Measurements from ENCODE around the gene OR56B4.

The OR56B4 gene

DNA sequence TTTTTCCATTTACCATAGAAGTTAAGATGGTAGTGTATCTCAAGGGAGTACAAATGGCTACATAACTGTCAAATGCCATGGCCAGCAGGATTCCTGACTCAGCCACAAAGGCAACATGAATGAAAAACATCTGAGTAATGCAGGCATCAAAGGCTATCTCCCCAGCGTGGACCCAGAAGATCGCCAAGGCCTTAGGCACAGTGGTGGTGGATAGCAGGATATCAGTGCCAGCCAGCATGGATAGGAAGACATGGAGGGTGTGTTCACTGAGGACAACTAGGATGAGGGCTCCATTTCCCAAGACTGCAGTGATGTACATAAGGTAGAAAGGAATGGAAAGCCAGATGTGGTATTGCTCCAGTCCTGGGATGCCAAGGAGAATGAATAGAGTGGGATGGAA lies 44.6 kb downstream of the OR56B4 start:
- DNase-seq: no peak

DNA sequence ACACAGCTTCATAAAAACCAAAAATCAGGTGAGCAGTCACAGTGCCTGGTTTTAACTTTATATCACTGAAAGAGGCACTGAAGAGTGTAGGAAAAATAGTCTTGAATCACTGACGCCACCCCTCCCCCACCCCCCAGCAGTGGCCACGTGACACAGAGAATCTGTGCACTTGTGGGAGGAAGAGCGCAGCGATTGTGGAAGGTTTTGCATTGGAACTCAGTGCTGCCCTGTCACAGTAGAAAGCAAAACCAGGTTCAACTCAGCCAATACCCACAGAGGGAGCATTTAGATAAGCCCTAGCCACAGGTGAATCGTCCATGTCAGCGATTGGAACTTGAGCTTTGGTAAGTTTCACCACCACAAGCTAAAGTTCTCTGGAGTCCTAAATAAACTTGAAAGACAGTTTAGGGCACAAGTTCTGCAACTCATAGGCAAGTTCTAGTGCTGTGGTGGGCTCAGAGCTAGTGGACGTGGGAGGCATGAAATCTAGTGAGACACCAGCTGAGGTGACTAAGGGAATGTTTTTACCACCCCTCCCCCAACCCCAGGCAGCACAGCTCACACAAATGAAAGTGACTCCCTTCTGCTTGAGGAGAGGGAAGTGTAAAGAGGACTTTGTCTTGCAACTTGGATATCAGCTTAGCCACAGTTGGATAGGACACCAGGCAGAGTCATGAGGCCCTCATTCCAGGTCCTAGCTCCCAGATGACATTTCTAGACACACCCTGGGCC lies 49.3 kb downstream of the OR56B4 start:
- DNase-seq: no peak
